K562 (cell line): ENCODE data around the gene ASF1B. TPM values are rescaled to one million over a fixed set of nuclear protein-coding genes. Genes with fewer than 3 reads are reported as not detected.

Experiments used
- ARID3A ChIP-seq: IDR thresholded peaks from 2 replicates; pipeline ENCODE4 v1.6.1; 2012; ENCODE audit warnings: low read depth, low read length, improper control_type of control experiment, borderline replicate concordance
- BHLHE40 ChIP-seq: IDR thresholded peaks from 2 replicates; pipeline ENCODE4 v1.6.1; 2011; ENCODE audit warnings: low read length, improper control_type of control experiment
- HDAC6 ChIP-seq: IDR thresholded peaks from 2 replicates; pipeline ENCODE4 v1.6.1; 2012; ENCODE audit warnings: low read depth, mild to moderate bottlenecking, control low read depth, inconsistent platforms, low read length, moderate library complexity
- RB1 ChIP-seq: fragments of 450-650 bp; IDR thresholded peaks from 2 replicates; pipeline ENCODE4 v1.6.1; 2017; ENCODE audit warnings: low read depth, mild to moderate bottlenecking
- RBFOX2 ChIP-seq: fragments of 200-400 bp; formaldehyde crosslinking; IDR thresholded peaks from 2 replicates; pipeline ENCODE4 v1.6.1; 2017; ENCODE audit warnings: low read depth, mild to moderate bottlenecking, low read length, moderate library complexity
- RBM39 ChIP-seq: fragments of 200-400 bp; formaldehyde crosslinking; optimal IDR thresholded peaks from 2 replicates; pipeline ENCODE3; 2018; ENCODE audit warnings: low read depth, low read length
- SMARCE1 ChIP-seq: fragments of 450-650 bp; IDR thresholded peaks from 2 replicates; pipeline ENCODE4 v1.7.1; 2016; ENCODE audit warnings: mild to moderate bottlenecking
- TAF1 ChIP-seq: IDR thresholded peaks from 2 replicates; pipeline ENCODE4 v1.6.1; 2011; ENCODE audit warnings: mild to moderate bottlenecking, low read length, moderate library complexity; ENCODE audit not compliant: insufficient read depth, control insufficient read depth, severe bottlenecking; ENCODE audit errors: extremely low read depth
- UBTF ChIP-seq, 2 experiments: IDR thresholded peaks; 2 replicates each; pipeline ENCODE4 v1.6.1; 2012; ENCODE audit warnings: improper control_type of control experiment in 2 of 2, low read depth in 2 of 2, low read length in 2 of 2, borderline replicate concordance in 1 of 2
- ZFP1 ChIP-seq: fragments of 450-650 bp; formaldehyde crosslinking; IDR thresholded peaks from 2 replicates; pipeline ENCODE4 v1.4.0; 2020; ENCODE audit warnings: mild to moderate bottlenecking, mixed read lengths
- ZNF583 ChIP-seq: fragments of 250-450 bp; sonication (Bioruptor Pico); IDR thresholded peaks from 2 replicates; pipeline ENCODE4 v1.4.0; 2020
- ZNF695 ChIP-seq: fragments of 450-650 bp; formaldehyde crosslinking; IDR thresholded peaks from 2 replicates; pipeline ENCODE4 v1.4.0; 2020; ENCODE audit warnings: mild to moderate bottlenecking, moderate library complexity
- polyA plus RNA-seq, 8 experiments: library from polyadenylated mRNA; depleted of rRNA in 4 of 8; stranded (reverse) in 5 of 8; unstranded in 3 of 8; fragments of >200 nt; fragmentation: Nextera tagmentation in 2 of 8; fragmentation: Illumina TruSeq in 1 of 8; extraction: Ambion mirVana in 2 of 8; extraction: Trizol in 1 of 8; gene quantifications; 2 replicates each; pipeline versions ENCODE4 v1.2.1 to v1.2.3, GENCODE V29; 2011 to 2014; ENCODE audit warnings: inconsistent platforms in 1 of 8, missing spikeins in 1 of 8
- total RNA-seq, 7 experiments: library from RNA; depleted of rRNA in 6 of 7; stranded (reverse); fragments of >200 nt in 6 of 7; fragmentation: Illumina TruSeq in 2 of 7; extraction: Trizol in 2 of 7; gene quantifications; 2 replicates each; pipeline versions ENCODE4 v1.2.1 to v1.2.3, GENCODE V29; 2011 to 2021; ENCODE audit warnings: low replicate concordance in 1 of 7

ASF1B gene
- total and polyA plus RNA-seq, 9 of the 15 experiments (the other 6 are each of a cell fraction or from before 2014, with no cell fraction given): 6.0 to 69.4 (median 53.3) TPM

GRCh38 chr19:14090509-14091080 lies 45.8 kb downstream of the ASF1B start, which contains the start of gene SAMD1 (continued):
- TF ChIP-seq TAF1: peak; percentile 7
- no peak for TF ChIP-seq UBTF (IDR thresholded peaks at IDR 0.05; ENCODE audit: borderline replicate concordance in 1 of 2, low read depth in 2 of 2, low read length in 2 of 2)
- TF ChIP-seq HDAC6: no peak
- no peak for TF ChIP-seq ZNF583 (CRISPR knock-in tag)
- no peak for TF ChIP-seq RBFOX2
- no peak for TF ChIP-seq RBM39
- no peak for TF ChIP-seq ZNF695 (CRISPR knock-in tag)
- TF ChIP-seq BHLHE40: peak; percentile 45; the same call in 1 of the 2 replicates
- TF ChIP-seq SMARCE1: no peak
- TF ChIP-seq ARID3A: no peak
- TF ChIP-seq ZFP1 (CRISPR knock-in tag): no peak
- 0 out of 2 replicates have a peak, but pooled peaks have one; percentile 33 for TF ChIP-seq RB1
